HPDE6-E6E7 (cell line): ENCODE measurements around the gene MSX1.

Source experiments
- DNase-seq: peaks from one replicate; pipeline ENCODE4 v3.0.0; 2011; ENCODE audit warnings: missing footprints; ENCODE audit errors: extremely low spot score

Gene MSX1

GRCh38 chr4:4857809-4858508 lies 1.5 kb upstream of the MSX1 start:
- DNase-seq: no peak

DNA sequence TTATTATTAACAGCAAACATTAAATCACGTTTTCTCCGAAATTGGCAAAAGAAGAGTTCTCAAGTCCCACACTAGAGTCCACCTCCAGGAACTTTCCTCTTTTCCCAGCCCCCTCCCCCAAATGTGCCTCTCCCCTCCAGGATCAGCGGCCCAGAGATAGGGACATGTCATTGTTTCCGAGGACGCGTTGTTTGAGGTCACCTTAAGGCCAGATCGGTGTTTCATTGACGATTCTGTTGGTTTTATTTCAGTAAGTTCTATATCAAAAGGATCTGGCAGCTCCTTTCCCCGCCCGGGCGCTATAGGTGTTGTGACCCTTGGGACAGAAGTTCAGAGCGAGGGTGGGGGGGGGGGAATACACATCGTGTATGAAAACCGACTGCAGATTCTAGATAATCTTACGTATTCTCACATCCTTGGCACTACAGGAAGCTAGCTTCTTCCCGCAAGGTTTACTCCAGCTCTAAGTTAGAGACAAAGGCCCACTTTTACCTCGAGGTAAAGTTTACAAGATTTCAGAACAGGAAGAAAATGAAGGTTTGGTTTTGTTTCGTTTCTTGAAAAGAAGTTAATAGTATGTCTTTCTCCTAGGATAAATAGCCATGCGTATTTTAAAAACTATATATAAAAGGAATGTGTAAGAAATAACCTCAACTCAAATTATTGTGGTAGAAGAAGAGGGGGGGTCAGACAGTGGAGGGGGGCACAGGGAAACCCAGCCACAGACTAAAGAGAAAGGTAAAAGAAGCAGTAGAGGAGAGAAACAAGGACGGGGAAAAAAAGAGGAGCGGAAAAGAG lies 739 bp upstream of the MSX1 start:
- no peak for DNase-seq

- DNase-seq: no peak
Observed at GRCh38 chr4:4859799-4860599, 534 bp downstream of the MSX1 start.

- no peak for DNase-seq
Observed at GRCh38 chr4:4860600-4861389, 1.3 kb downstream of the MSX1 start.

- DNase-seq: no peak
Observed at GRCh38 chr4:4861390-4862018, 2.0 kb downstream of the MSX1 start.

GRCh38 chr4:4862071-4862551 lies 2.6 kb downstream of the MSX1 start:
- DNase-seq: no peak

DNA sequence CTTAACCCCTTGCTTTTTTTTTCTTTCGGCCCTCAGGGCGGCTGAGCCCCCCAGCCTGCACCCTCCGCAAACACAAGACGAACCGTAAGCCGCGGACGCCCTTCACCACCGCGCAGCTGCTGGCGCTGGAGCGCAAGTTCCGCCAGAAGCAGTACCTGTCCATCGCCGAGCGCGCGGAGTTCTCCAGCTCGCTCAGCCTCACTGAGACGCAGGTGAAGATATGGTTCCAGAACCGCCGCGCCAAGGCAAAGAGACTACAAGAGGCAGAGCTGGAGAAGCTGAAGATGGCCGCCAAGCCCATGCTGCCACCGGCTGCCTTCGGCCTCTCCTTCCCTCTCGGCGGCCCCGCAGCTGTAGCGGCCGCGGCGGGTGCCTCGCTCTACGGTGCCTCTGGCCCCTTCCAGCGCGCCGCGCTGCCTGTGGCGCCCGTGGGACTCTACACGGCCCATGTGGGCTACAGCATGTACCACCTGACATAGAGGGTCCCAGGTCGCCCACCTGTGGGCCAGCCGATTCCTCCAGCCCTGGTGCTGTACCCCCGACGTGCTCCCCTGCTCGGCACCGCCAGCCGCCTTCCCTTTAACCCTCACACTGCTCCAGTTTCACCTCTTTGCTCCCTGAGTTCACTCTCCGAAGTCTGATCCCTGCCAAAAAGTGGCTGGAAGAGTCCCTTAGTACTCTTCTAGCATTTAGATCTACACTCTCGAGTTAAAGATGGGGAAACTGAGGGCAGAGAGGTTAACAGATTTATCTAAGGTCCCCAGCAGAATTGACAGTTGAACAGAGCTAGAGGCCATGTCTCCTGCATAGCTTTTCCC lies 3.4 kb downstream of the MSX1 start:
- no peak for DNase-seq

DNA sequence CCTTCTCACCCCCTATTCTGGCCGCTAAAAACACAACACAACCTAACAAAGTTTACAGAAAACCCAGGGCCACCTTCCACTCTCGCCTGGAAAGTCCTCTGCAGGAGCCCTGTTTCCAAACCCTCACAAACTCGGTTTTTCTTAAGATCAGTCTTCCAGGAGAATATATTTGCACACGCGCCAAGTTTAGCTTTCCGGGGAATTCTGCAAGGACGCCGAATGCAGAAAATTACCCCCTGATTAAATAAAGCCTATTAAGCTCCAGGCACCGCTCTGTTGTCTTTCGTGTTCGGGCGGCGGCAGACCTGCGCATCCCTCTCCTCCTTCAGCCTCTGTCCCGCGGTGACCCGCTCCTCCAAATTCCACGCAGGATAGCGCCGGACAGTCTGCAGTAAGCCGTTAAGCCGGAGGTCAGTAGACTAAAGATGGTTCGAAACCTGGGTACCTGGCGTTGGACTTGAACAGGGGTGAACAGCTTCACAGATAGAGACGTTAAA lies 5.0 kb downstream of the MSX1 start:
- no peak for DNase-seq

DNA sequence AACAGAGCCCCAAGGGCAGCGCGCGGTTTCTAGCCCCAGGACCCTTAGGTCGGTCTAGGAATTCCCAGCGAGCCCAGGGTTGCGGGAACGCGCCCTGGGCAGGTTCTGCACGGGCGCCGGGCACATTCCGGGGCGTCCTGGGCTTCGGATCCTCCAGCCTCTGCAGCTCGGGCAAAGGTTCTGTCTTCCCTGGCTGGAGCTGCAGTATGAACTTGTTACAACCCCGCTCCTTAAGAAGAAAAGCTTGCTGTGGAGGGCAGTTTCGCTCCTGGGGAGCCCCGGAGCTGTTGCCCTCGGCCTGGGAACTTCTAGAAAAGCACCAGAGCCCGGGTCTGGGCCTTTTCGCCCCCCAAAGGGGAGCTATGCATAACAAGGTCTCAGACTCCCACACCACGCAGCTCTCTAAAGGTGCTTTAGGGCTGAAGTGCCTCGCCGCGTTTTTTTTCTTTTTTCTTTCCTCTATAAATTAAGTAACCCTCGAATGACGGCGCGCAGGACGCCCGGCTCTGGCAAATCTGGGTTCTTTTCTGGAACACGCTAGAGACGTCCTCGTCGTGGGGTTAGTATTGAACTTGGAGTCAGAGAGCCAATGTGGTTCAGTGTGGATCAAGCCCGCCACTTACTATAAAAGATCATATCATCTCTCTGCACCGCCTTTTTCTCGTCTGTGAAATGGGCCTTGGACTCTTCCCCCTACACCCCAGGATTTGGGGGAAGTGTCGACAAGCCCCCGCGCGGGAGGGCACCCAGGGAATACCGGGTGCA lies 5.7 kb downstream of the MSX1 start:
- DNase-seq: no peak

DNA sequence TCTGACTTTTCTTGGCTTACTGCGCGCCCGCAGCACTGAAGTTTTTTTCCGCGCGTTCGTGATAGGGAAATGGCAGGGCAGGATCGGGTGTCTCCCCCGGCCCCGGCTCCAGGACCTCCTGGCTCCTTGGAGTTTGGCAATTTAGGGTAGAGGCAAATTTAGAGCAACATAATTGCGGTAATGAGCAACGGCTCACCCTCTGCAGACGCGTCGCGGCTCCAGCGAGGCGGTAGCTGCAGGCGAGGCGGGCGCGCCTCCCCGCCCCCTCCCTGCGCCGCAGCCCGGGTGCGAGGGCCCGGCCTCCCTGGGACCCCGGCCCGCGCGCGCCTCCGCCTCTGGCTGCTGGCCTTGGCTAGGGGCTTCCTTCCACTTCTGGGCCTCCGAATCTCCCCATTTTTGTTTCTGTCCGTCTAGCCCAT lies 6.2 kb downstream of the MSX1 start:
- no peak for DNase-seq

DNA sequence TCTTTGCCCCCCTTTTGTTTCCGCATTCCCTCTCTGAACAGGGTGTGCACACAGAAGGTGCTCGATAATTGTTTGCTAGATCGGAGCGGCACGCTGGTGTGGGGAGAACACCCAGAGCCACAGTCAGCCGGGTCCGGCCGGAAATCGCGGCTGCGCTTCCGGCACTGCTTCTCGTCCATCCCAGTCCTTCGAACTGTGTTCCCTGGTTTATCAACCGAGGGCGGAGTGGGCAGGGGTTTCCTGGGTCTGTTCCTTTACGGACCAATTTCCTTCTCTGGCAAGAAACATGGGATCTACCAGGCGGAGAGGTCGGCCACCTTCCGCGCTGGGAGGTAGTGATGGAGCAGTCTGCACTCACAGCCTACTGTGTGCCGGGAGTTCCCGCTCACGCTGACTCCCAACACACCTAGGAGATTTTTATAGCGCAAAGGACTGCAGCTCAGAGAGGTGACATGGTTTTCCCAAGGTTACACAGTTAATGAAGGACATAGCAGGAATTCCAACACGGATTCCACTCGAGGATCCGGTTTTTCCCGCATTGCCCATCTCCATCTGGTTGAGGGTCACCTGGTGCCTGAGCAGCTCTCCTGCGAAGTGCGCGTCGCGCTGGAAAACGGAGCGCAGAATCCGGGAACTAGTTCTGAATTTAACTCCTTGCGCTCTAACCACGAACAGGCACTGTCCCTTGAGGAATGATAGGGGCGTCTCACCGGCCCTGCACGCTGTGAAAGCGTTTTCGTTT lies 6.8 kb downstream of the MSX1 start:
- no peak for DNase-seq

DNA sequence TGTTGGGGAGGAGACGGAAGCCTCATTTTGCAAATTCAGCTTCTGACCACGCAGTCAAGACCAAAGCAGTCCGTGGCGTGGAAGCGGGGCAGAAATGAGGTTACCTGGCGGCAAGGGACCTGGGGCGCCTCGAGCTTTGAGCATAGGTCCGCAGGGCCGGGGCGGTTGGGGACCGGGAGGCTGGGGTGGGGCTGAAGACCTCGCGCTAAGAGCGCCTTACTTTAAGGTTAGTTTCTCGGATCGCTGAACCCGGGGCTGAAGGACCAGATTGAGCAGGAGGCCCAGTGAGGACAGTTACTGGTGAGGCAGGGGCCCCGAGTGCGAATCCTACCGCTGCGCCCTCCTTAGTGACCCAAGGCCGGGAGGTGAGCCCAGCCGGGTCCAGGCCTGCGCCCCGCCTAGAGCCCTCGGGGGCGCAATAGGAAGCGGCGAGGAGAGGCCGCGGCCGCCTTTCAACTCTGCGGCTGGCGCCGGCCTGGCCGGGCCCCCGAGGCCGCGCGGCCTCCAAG lies 7.5 kb downstream of the MSX1 start:
- DNase-seq: no peak

DNA sequence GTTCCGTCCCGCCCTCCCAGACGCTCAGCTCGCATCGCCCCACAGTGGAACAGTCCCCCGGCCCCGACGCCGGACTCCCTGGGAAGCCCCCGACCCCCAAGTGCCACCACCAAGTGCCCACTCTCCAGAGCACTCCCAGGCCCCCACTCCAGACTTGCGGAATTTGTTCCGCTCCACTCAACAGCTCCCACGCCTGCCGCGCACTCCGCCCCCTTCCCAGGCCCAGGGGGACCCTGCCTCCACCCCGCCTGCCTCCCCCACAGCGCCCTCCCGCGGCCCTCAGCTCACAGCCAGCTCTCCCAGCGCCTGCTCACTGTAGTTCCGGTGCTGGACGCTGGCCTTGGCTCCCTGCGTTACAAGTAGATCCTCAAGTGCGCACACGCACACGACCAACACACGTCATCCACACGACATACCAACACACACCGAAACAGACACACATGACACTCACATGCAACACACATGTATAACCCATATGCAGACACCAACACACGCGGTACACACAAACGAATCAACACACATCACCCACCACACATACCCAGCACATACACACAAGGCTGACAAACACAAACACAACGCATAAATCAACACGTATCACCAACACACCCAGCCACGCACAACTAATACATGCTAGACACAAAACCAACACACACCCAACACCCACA lies 8.0 kb downstream of the MSX1 start:
- DNase-seq: no peak

GRCh38 chr4:4868040-4868757 lies 8.7 kb downstream of the MSX1 start:
- no peak for DNase-seq

DNA sequence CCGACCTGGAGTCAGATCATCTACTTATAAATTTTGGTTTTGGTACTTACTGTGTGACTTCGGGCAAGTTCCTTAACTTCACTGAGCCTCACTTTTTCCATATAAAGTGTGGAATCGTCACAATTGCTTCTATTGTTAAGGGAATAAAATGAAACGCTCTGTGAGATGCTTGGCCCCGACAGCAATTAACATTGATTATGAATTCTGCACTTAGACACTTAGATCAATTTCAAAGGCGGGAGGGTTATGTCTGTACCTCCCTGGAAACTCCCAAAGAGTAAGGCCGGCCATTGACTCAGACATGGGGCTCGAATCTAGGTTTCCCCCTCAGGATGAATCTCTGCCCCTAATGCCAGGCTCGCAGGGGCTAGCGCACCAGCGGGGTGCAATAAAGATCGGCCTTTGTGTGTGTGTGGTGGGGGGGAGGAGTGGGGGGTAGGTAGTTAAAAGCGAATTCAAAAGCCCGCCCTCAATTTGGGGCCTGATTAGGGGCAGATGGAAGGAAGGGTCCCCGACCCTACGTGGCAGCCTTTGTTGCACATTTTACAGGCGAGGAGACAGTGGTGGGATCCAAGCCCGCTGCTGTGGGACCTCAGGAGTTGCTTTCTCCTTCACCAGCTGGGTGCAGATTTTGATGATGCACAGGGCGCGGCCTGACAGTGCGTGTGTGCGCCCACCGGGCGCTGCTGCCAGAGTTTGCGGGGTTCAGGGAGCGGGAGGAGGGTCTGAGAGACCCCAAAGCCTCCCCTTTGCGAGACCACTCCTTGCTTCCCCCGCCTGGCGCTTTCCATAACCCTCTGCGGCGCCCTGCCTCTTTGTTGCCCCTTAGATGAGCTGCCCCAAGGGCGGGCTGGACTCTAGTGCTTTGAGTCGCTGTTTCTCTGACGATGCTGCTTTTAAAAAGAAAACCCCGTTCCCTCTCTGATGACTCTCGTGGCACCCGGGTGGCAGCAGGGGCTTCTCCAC lies 9.6 kb downstream of the MSX1 start:
- DNase-seq: no peak
